Measurements from ENCODE around the gene C3orf33.
"Not testable (repeated sequence)": the region's sequence is repeated elsewhere in the genome, so short reads cannot be mapped to it uniquely, and the experiment has no call there.

Gene C3orf33, protein sequence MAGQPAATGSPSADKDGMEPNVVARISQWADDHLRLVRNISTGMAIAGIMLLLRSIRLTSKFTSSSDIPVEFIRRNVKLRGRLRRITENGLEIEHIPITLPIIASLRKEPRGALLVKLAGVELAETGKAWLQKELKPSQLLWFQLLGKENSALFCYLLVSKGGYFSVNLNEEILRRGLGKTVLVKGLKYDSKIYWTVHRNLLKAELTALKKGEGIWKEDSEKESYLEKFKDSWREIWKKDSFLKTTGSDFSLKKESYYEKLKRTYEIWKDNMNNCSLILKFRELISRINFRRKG

DNA sequence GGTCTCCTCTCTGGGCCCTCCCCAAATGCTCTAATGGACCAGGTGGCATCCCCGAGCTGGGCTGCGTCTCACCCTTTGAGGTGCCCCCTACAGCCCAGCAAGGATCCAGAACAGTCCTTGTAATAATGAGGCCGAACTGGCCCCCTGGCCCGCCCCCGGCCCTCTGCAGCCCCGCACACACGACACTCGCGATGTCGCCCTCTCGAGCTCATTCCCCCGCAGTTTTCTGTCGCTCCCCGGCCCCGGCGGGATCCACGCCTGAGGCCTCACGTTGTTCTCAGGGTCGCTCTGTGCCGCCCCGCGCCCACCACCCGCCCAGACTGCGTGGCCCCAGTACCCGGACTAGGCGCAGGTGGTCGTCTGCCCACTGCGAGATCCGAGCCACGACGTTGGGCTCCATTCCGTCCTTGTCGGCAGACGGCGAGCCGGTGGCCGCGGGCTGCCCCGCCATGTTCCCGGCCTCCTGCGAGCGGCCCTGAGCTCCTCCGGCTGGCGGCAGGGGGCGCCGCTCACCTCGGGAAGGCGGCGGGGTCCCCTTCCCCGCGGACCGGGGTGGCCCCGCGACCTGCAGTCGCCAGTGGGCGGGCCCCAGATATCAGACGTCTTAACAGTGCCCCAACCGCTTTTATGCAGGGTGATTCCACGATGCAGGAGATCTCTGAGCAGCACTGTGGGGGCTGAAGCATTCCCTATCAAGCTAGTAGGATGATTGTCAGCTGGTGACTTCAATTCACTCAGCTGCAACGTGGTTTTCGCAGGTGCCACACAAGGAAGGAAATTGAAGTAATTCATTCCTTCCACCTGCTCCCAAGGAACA, at the start of gene C3orf33:
Gene C3orf33, minus strand, starts transcription at position 477 of the 817 bp plus-strand sequence. Its CDS starts 26 bp downstream, at position 451.
- peak; percentile 59 for DNase-seq (ENCODE audit: low read depth)

- peak; percentile 99 for DNase-seq (ENCODE audit: low read depth)
These were observed 48.3 kb upstream of the C3orf33 start, which contains the start of gene SLC33A1 for GRCh38 chr3:155854141-155854940. Gene SLC33A1 (minus strand): TSS chr3:155854427. CDS start chr3:155853997, 430 bp downstream.

DNA sequence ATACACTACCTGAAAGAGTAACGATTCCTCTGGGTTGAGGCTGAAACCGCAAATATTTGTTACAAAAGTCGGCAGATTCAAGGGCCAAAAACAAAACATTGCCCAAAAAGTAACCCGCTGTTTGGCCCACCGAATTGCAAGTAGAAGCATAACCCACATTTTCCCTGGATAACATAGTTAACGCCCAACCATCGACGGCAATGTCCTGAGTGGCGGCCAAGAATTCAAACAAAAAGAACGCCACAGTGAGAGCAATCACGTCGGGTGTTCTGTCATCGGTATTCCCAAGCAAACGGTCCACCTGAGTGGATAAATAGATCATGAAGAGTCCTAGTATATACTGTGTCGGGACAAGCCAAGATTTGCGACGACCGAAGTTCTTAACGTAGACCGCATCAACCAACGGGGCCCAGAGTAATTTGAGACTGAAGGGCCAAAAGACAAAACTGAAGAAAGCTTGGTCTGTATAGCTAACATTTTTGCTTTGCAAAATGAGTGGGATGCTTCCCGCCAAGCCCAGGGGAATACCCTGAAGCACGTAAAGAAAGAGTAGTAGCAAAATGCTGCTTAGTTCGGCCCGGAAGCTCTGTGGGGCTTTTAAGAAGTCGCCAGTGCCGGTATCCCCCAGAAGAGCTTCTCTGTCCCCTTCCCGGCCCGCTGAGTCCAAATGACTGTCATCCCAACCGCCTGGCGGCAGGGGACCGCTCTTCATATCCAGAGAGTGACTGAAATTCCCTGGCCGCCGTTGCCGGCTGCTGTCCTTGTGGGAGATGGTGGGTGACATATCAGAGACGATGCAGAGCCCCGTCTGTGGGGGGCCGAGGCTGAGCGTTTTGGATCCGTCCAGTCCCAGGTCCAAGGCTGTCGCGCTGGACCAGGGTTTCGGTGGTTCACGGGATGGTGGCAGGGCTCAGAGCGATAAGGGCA, 47.4 kb upstream of the C3orf33 start:
- DNase-seq (ENCODE audit: low read depth): peak; percentile 31

DNA sequence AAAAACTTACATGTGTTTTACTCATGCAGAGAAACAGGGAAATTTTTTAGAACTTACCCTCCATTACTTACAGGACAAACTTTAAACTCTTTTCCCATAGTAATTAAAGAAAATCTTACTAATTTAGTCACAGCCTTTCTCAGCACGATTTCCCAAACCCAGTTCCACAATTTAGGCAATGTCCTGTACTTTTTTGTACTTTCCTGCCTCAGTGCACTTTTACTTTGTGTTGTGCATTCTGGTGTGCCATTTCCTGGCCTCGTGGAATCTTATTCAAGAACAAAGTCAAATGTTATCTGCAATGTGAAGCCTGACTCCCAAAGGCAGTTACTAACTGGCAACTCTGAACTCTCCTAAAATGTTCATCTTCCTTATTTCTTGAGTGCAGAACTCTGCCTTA, 46.3 kb upstream of the C3orf33 start:
- no peak for DNase-seq (ENCODE audit: low read depth)

DNA sequence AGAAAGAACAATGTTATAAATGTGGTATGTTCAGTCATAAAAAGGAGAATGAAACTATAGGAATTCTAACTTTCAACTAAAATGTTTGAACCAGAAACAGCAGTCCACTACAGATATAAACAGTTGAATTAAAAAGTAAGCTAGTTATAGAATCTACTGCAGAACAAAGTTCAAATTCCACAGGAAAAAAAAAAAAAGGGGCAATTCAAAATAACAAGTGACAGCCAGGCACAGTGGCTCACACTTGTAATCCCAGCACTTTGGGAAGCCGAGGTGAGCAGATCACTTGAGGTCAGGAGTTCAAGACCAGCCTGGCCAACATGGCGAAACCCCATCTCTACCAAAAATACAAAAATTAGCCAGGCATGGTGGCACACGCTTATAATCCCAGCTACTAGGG, 43.3 kb upstream of the C3orf33 start:
- DNase-seq (ENCODE audit: low read depth): not testable (repeated sequence)

DNA sequence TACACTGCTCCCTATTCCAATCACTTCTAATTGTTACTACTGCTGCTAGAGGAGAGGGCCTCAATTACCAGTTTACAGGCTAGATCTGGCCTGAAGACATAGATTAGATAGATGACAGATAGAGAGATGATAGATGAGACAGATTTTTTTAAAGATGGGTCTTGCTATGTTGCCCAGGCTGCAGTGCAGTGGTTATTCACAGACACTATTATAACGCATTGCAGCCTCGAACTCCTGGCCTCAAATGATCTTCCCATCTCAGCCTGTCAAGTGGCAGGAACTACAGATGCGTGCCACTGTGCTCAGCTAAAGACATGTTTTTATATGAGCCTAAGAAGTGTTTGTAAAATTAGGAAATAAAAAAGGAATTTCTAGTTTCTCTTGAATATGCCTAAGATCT, 41.9 kb upstream of the C3orf33 start:
- no peak for DNase-seq (ENCODE audit: low read depth)

DNA sequence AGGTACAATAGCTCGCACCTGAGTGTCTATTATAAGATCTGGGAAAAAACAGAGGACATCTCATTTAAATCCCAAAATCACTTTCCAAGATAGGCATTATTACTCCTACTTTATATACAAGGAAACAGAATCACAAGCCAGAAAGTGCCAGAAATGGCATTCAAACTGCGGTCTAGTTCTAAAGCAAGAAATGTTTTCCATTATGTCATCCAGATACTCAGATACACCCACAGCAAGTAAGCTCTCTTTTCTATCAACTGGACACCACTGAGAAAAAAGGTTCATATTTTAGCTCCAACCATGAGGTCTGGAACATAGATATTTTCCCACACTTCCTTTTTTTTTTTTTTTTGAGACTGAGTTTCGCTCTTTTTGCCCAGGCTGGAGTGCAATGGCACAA, 40.0 kb upstream of the C3orf33 start:
- no peak for DNase-seq (ENCODE audit: low read depth)

DNA sequence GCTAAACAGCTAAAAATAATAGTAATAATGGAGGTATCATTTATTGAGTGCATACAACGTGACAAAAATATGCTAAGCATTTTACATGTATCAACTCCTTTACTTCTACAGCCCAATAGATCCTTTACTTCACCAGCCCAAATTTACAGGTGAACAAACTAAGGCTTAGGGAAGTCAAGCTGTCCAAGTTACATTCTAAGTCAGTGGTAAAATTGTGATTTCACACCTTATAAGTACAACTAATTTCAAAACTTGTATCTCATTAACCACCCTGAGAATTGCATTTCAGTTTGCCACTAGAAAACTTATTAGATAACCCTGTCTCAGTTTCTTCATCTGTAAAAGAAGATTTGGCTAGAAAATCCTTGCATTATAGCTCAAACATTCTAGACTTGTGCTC, 37.5 kb upstream of the C3orf33 start:
- no peak for DNase-seq (ENCODE audit: low read depth)

GRCh38 chr3:155835341-155836071, 29.4 kb upstream of the C3orf33 start:
- DNase-seq (ENCODE audit: low read depth): no peak

DNA sequence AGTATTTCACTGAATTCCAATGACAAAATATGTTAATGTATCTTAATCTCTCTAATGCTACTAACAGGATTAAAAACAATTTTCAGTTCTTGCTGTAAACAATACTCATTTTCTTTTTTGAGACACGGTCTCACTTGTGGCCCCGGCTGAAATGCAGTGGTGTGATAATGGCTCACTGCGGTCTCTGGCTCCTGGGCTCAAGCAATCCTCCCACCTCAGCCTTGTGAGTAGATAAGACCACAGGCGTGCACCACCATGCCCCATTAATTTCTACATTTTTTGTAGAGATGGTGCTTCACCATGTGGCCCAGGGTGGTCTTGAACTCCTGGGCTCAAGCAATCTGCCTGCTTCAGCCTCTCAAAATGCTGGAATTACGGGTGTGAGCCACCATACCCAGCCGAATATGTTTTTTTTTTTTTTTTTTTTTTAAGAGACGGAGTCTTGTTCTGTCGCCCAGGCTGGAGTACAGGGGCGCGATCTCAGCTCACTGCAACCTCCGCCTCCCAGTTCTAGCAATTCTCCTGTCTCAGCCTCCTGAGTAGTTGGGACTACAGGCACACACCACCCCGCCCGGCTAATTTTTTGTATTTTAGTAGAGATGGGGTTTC, 22.5 kb upstream of the C3orf33 start:
- DNase-seq (ENCODE audit: low read depth): not testable (repeated sequence)

GRCh38 chr3:155815030-155815545, 9.0 kb upstream of the C3orf33 start:
- DNase-seq (ENCODE audit: low read depth): no peak

- DNase-seq (ENCODE audit: low read depth): not testable (repeated sequence)
These were observed 7.1 kb upstream of the C3orf33 start for GRCh38 chr3:155813224-155813623.

- DNase-seq (ENCODE audit: low read depth): peak; percentile 37
These were observed 3.1 kb upstream of the C3orf33 start for GRCh38 chr3:155809181-155809580.

DNA sequence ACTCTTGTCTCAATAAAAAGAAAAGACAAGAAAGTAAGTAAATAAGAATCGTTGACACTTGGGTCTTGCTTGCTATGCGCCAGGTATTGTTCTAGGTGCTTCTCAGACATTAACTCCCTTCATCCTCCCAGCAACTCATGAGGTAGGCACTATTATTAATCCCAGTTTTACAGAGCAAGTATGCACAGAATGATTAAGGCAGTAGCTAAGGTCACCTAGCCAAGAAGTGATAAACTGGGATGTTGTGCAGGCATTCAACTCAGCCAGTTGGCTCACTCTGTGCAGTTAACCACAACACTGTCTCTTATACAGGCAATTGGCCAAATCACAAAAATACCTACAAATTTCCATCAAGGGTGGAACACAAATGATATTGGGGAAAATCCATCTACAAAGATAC, 1.7 kb upstream of the C3orf33 start:
- DNase-seq (ENCODE audit: low read depth): peak; percentile 16

GRCh38 chr3:155805204-155805801, 775 bp downstream of the C3orf33 start:
- peak; percentile 18 for DNase-seq (ENCODE audit: low read depth)

- no peak for DNase-seq (ENCODE audit: low read depth)
These were observed 1.8 kb downstream of the C3orf33 start for GRCh38 chr3:155804323-155804722.

DNA sequence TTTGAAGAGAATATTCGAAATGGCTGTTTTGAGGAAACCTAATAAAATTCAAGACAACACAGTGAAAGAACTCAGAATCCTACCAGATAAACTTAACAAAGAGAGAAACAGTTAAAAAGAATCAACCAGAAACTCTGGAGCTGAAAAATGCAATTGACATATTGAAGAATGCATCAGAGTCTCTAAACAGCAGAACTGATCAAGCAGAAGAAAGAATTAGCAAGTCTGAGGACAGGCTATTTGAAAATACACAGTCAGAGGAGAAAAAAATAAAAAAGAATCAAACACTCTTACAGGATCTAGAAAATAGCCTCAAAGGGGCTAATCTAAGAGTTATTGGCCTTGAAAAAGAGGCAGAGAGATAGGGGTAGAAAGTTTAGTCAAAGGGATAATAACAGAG, 13.5 kb downstream of the C3orf33 start:
- no peak for DNase-seq (ENCODE audit: low read depth)

DNA sequence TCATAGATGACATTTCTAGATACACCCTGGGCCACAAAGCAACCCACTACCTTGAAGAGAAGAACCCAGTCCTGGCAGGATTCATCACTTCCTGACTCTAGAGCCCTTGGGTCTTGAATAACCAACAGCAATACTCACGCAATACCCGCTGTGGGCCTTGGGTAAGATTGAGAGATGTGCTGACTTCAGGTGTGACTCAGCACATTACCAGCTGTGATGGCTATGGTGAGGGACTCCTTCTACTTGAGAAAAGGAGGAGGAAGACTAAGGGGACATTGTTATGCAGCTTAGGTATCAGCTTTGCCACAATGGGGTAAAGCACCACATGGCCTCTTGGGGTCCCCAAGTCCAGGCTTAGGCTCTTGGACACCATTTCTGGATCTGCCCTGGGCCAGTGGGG, 14.9 kb downstream of the C3orf33 start:
- peak; percentile 48 for DNase-seq (ENCODE audit: low read depth)

GRCh38 chr3:155790272-155790925, 15.7 kb downstream of the C3orf33 start:
- no peak for DNase-seq (ENCODE audit: low read depth)

Data from iris pigment epithelial cell (primary cell).